Upper lobe of right lung (tissue), 1 donor: ENCODE measurements around the gene TMBIM1. TPM values are rescaled to one million over a fixed set of nuclear protein-coding genes. Genes with fewer than 3 reads are reported as not detected.
A peak's percentile ranks its signal among the peaks of the same experiment; 100 is the strongest.

ENCODE experiments used
- ATAC-seq: fragments of 200-7000 bp; cut with Tn5 transposase; one replicate; pipeline ENCODE4 v1.9.1; 2020; ENCODE audit warnings: mild to moderate bottlenecking, moderate library complexity
- DNase-seq: peaks from one replicate; pipeline ENCODE4 v3.0.0-alpha.2; 2020
- H3K27ac ChIP-seq: fragments of 200-600 bp; one replicate; pipeline ENCODE4 v1.8.0; 2022
- H3K27me3 ChIP-seq: fragments of 200-600 bp; one replicate; pipeline ENCODE4 v1.8.0; 2022; ENCODE audit warnings: mild to moderate bottlenecking
- H3K36me3 ChIP-seq: fragments of 200-600 bp; one replicate; pipeline ENCODE4 v1.8.0; 2022
- H3K4me1 ChIP-seq: fragments of 200-600 bp; one replicate; pipeline ENCODE4 v1.8.0; 2022
- H3K4me3 ChIP-seq: fragments of 200-600 bp; one replicate; pipeline ENCODE4 v1.8.0; 2022; ENCODE audit warnings: mild to moderate bottlenecking
- H3K9me3 ChIP-seq: fragments of 200-600 bp; one replicate; pipeline ENCODE4 v1.8.0; 2022
- intact Hi-C: fragments of 100-400 bp; cut with DNase I; formaldehyde crosslinking; loops from one replicate; pipeline ENCODE4 v1.11.0; 2022
- total RNA-seq: library from RNA; stranded (reverse); fragmentation: NEBNext Ultra II Directional; extraction: Animal tissue kit (Norgen Biotek cat#: 25700); gene quantifications from one replicate; pipeline ENCODE4 v1.2.1, GENCODE V29; 2021
- TF ChIP-seq, protein P1 (sequence below): fragments of 200-600 bp; IDR thresholded peaks from one replicate; pipeline ENCODE4 v1.8.0; 2022; ENCODE audit warnings: antibody characterized with exemption
- donor health status: DM: no; HTN: yes; CAD: no; lungs with severe emphysema.

The TMBIM1 gene
- total RNA-seq, 1 donor from 2014 or later, result 281 TPM

DNA sequence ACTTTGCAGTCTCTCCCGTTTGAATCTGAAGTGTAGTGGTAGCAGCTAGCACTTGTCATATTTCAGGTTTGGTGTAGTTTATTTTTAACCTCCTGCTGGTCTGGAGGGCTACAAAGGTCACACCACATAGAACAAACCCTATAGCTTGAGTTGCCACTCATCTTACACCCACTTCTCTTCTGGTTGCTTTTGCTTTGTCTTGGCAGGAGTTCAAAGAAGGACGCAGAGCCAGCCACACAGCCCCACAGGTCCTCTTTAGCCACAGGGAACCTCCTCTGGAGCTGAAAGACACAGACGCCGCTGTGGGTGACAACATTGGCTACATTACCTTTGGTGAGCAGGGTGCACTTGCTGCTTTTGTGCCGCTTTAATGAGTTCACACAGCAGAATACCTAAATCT lies 47.1 kb downstream of the TMBIM1 start:
- Histone ChIP-seq H3K9me3 (no peaks in the 10 kb centered on the region), H3K27me3 (no peaks in the 10 kb centered on the region), H3K4me3 (no peak overlapping the region), H3K4me1 (peaks cover 9% of the 10 kb centered on the region), H3K36me3 (peaks cover 100% of the 10 kb centered on the region), H3K27ac (no peak overlapping the region)
- peak; percentile 76 for ATAC-seq
- DNase-seq, result no peak
- intact Hi-C loops, result no loop called here
- TF ChIP-seq, protein P1, sequence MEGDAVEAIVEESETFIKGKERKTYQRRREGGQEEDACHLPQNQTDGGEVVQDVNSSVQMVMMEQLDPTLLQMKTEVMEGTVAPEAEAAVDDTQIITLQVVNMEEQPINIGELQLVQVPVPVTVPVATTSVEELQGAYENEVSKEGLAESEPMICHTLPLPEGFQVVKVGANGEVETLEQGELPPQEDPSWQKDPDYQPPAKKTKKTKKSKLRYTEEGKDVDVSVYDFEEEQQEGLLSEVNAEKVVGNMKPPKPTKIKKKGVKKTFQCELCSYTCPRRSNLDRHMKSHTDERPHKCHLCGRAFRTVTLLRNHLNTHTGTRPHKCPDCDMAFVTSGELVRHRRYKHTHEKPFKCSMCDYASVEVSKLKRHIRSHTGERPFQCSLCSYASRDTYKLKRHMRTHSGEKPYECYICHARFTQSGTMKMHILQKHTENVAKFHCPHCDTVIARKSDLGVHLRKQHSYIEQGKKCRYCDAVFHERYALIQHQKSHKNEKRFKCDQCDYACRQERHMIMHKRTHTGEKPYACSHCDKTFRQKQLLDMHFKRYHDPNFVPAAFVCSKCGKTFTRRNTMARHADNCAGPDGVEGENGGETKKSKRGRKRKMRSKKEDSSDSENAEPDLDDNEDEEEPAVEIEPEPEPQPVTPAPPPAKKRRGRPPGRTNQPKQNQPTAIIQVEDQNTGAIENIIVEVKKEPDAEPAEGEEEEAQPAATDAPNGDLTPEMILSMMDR, result no peak

DNA sequence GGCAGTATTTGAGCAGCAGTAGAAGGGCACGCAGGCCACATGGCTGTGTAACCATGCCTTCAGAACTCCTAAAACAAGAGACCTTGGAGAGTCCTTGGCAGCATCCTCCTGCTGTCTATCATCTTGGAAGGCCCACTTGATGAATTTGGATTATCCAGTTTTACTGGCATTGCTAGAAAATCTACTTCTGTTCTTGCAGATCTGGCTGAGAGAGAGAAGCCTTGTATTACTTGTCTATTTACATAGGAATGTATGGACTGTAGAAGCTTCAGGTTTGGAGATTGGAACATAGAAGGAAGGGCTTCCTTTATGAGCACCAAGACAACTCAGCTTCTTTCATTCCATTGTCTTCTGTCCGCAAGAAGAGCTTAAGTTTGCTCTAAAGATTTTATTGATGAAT lies 47.6 kb downstream of the TMBIM1 start:
- ATAC-seq, result no peak
- DNase-seq, result no peak
- Histone ChIP-seq H3K4me3 (no peak overlapping the region), H3K27ac (no peak overlapping the region), H3K9me3 (no peaks in the 10 kb centered on the region), H3K27me3 (no peaks in the 10 kb centered on the region), H3K4me1 (peaks cover 9% of the 10 kb centered on the region), H3K36me3 (peaks cover 100% of the 10 kb centered on the region)
- TF ChIP-seq, protein P1, result no peak
- intact Hi-C loops, result no loop called here

DNA sequence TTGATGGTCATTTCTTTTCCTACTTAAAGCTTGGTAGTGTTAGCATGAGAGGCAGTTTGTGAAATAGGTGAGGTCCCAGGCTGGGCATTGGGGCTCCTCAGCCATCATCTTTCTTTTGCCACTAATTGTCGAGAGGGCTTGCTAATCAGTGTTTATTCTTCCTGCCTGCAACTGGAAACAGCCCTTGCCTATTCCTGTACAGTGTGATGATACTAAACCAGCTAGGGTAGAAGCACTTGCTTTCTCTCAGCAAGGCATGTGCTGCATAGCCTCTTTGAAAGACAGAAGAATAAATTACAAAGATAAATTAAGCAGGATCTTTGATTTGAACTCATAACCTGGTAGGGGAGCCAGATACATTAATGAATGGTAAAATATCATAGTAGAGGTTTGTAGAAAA lies 48.1 kb downstream of the TMBIM1 start:
- H3K36me3 ChIP-seq, result peaks cover 100% of the 10 kb centered on the region
- DNase-seq (no peak), ATAC-seq (no peak)
- intact Hi-C loops, result no loop called here
- TF ChIP-seq, protein P1, result no peak
- no peak overlapping the region for H3K27ac ChIP-seq
- no peaks in the 10 kb centered on the region for H3K9me3 ChIP-seq
- H3K4me1 ChIP-seq, result peaks cover 9% of the 10 kb centered on the region
- H3K4me3 ChIP-seq, result no peak overlapping the region
- no peaks in the 10 kb centered on the region for H3K27me3 ChIP-seq

DNA sequence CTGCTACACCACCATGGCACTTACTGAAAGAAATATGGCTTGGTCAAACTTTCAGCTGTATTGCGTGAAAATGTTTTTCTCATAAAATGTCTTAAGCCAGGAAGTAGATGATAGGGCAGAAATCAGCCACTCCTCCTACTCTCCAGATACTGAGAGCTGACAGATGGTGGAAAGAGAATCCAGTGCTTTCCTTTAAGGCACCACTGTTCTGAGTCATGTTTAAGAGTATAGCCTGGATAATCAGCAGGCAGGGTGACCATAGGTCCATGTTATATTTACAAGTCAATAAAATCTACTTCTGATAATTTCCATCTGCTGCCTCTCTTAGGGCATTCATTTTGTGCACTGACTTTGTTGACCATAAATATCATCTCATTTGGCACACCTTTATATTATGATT lies 53.4 kb downstream of the TMBIM1 start:
- no peak for DNase-seq
- Histone ChIP-seq H3K27me3 (no peaks in the 10 kb centered on the region), H3K4me1 (peaks cover 9% of the 10 kb centered on the region), H3K4me3 (no peak overlapping the region), H3K36me3 (peaks cover 100% of the 10 kb centered on the region), H3K9me3 (no peaks in the 10 kb centered on the region), H3K27ac (no peak overlapping the region)
- intact Hi-C loops, result no loop called here
- no peak for ATAC-seq
- TF ChIP-seq, protein P1, result no peak

DNA sequence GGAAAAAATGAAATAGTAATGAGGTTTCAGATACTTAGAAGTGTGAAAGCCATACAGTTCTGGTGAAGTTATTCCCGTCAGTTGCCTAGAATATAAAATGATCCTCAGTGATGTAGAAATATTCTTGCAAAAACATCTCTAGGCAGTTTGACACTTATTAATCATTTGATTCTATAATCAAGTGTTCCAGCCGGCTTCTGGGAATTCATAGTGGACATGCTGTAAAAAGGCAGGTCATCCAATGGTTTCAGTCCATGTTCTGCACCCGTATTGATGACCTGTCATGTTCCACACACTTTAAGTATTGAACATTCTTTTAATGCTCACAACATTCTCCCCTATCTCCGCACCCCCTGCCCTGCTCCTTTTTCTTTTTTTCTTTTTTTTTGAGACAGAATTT lies 55.5 kb downstream of the TMBIM1 start:
- DNase-seq, result no peak
- peaks cover 3% of the 10 kb centered on the region for H3K4me1 ChIP-seq
- TF ChIP-seq, protein P1, result no peak
- H3K36me3 ChIP-seq, result peaks cover 100% of the 10 kb centered on the region
- ATAC-seq, result no peak
- H3K27me3 ChIP-seq, result no peaks in the 10 kb centered on the region
- H3K27ac ChIP-seq, result no peak overlapping the region
- H3K9me3 ChIP-seq, result no peaks in the 10 kb centered on the region
- no peak overlapping the region for H3K4me3 ChIP-seq
- intact Hi-C loops, result no loop called here

DNA sequence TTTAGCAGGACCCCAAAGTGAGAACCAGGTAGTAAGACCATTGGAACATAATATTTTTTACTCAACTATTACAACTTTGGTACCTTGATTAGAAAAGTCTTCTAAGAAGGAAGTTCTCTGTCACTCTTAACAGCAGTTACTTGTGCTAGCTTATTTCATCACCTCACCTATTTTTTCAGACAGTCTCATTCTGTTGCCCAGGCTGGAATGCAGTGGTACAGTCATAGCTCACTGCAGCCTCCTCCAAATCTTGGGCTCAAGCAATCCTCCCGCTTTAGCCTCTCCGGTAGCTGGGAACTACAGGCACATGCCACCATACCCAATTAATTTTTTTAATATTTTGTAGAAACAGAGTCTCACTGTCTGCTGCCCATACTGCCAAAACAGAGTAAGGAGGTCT lies 57.3 kb downstream of the TMBIM1 start:
- intact Hi-C loops, result no loop called here
- peaks cover 12% of the 10 kb centered on the region for H3K4me1 ChIP-seq
- peak; percentile 44 for ATAC-seq

More for the DNA sequence above, 57.3 kb downstream of the TMBIM1 start:
- H3K27ac ChIP-seq, result no peak overlapping the region
- no peaks in the 10 kb centered on the region for H3K9me3 ChIP-seq
- no peak overlapping the region for H3K4me3 ChIP-seq
- no peak for DNase-seq
- peaks cover 100% of the 10 kb centered on the region for H3K36me3 ChIP-seq
- no peaks in the 10 kb centered on the region for H3K27me3 ChIP-seq
- TF ChIP-seq, protein P1, result no peak
